Nephron progenitor cell (in vitro differentiated cells): ENCODE measurements around the gene RACK1.

Experiments used
- DNase-seq: peaks from one replicate; pipeline ENCODE4 v3.0.0; 2021
- H3K27ac Mint-ChIP-seq: 2 replicates; pipeline ENCODE4 v1.8.0; 2021; ENCODE audit warnings: mild to moderate bottlenecking, moderate library complexity, mixed read lengths
- H3K27me3 Mint-ChIP-seq: 2 replicates; pipeline ENCODE4 v1.8.0; 2021; ENCODE audit warnings: mild to moderate bottlenecking, low read depth, mixed read lengths; ENCODE audit not compliant: poor library complexity
- H3K36me3 Mint-ChIP-seq: 2 replicates; pipeline ENCODE4 v1.8.0; 2021; ENCODE audit warnings: low read depth, mixed read lengths
- H3K4me1 Mint-ChIP-seq: 2 replicates; pipeline ENCODE4 v1.8.0; 2021; ENCODE audit warnings: mixed read lengths
- H3K4me3 Mint-ChIP-seq: 2 replicates; pipeline ENCODE4 v1.8.0; 2021; ENCODE audit warnings: mild to moderate bottlenecking, moderate library complexity, mixed read lengths
- H3K9me3 Mint-ChIP-seq: 2 replicates; pipeline ENCODE4 v1.8.0; 2021; ENCODE audit warnings: mild to moderate bottlenecking, moderate library complexity, mixed read lengths
- CTCF ChIP-seq: fragments of 200-600 bp; sonication (generic); IDR thresholded peaks from 2 replicates; pipeline ENCODE4 v1.5.0; 2021; ENCODE audit warnings: antibody characterized with exemption

The RACK1 gene

GRCh38 chr5:181239062-181239663, 4.5 kb downstream of the RACK1 start:
- Mint-ChIP-seq H3K27ac (peak overlapping the region; percentile 98), H3K36me3 (peaks cover 61% of the 10 kb centered on the region), H3K27me3 (peaks cover 5% of the 10 kb centered on the region), H3K4me3 (no peak overlapping the region), H3K9me3 (no peaks in the 10 kb centered on the region), H3K4me1 (peaks cover 35% of the 10 kb centered on the region)
- no peak for DNase-seq
- TF ChIP-seq CTCF, result no peak

GRCh38 chr5:181237729-181238385, 5.8 kb downstream of the RACK1 start:
- no peak for TF ChIP-seq CTCF
- no peak for DNase-seq
- Mint-ChIP-seq H3K4me1 (peaks cover 33% of the 10 kb centered on the region), H3K36me3 (peaks cover 66% of the 10 kb centered on the region), H3K27ac (peak overlapping the region; percentile 10), H3K4me3 (no peak overlapping the region), H3K27me3 (peaks cover 5% of the 10 kb centered on the region), H3K9me3 (no peaks in the 10 kb centered on the region)

- Mint-ChIP-seq H3K4me3 (no peak overlapping the region), H3K27ac (peak overlapping the region; percentile 78), H3K4me1 (peaks cover 26% of the 10 kb centered on the region), H3K9me3 (no peaks in the 10 kb centered on the region), H3K27me3 (peaks cover 5% of the 10 kb centered on the region), H3K36me3 (peaks cover 63% of the 10 kb centered on the region)
- no peak for DNase-seq
- TF ChIP-seq CTCF, result no peak
Measured at GRCh38 chr5:181236954-181237641, 6.6 kb downstream of the RACK1 start.

- Mint-ChIP-seq H3K36me3 (peaks cover 59% of the 10 kb centered on the region), H3K9me3 (no peaks in the 10 kb centered on the region), H3K4me3 (no peak overlapping the region)
Measured at GRCh38 chr5:181236471-181236870, 7.2 kb downstream of the RACK1 start.

GRCh38 chr5:181235689-181236366, 7.9 kb downstream of the RACK1 start:
- H3K27ac Mint-ChIP-seq, result peak overlapping the region; percentile 96
- H3K27me3 Mint-ChIP-seq, result peaks cover 5% of the 10 kb centered on the region
- H3K4me1 Mint-ChIP-seq, result peaks cover 13% of the 10 kb centered on the region
- no peak for TF ChIP-seq CTCF
- no peaks in the 10 kb centered on the region for H3K9me3 Mint-ChIP-seq
- H3K36me3 Mint-ChIP-seq, result peaks cover 52% of the 10 kb centered on the region
- no peak overlapping the region for H3K4me3 Mint-ChIP-seq
- DNase-seq, result no peak

More at GRCh38 chr5:181236471-181236870, 7.2 kb downstream of the RACK1 start:
- DNase-seq, result no peak
- peaks cover 20% of the 10 kb centered on the region for H3K4me1 Mint-ChIP-seq
- H3K27me3 Mint-ChIP-seq, result peaks cover 5% of the 10 kb centered on the region
- peak overlapping the region; percentile 92 for H3K27ac Mint-ChIP-seq
- TF ChIP-seq CTCF, result no peak
